Measurements from ENCODE around the gene PRELID3B.

Gene PRELID3B

GRCh38 chr20:59042151-59042795, at the start of gene PRELID3B:
Gene PRELID3B, minus strand, starts transcription at chr20:59042786. Its CDS starts 56 bp downstream, at chr20:59042730.
- H3K9ac ChIP-seq (ENCODE audit: low read length) = peak within 1 kb of the TSS; percentile 87
- peak within 1 kb of the TSS; percentile 25 for H3K27ac ChIP-seq (ENCODE audit: low read depth, low read length, poor library complexity, severe bottlenecking)
- H3K27me3 ChIP-seq (ENCODE audit: insufficient read depth, low read length) = no peaks in the 10 kb centered on the region
- TF ChIP-seq CTCF (IDR thresholded peaks at IDR 0.05; ENCODE audit: low read length) (no peak), EZH2 (IDR thresholded peaks at IDR 0.05; ENCODE audit: borderline replicate concordance, low read length) (no peak)
- H3K4me3 ChIP-seq (ENCODE audit: low read depth, low read length, poor library complexity, severe bottlenecking) = peak within 1 kb of the TSS; percentile 86
- H3K9me2 ChIP-seq (ENCODE audit: low read depth, low read length) = no peaks in the 10 kb centered on the region
- H2AFZ ChIP-seq (ENCODE audit: low read length) = no peak within 1 kb of the TSS
- H3K4me1 ChIP-seq (ENCODE audit: insufficient read depth, low read length, severe bottlenecking) = peaks cover 48% of the 10 kb centered on the region
- peak within 1 kb of the TSS; percentile 96 for H3K4me2 ChIP-seq (ENCODE audit: low read length)
- no peaks in the 10 kb centered on the region for H3F3A ChIP-seq (ENCODE audit: insufficient read depth, low read length)
- no peaks in the 10 kb centered on the region for H3K9me3 ChIP-seq (ENCODE audit: low read length)
- H3K36me3 ChIP-seq (ENCODE audit: insufficient read depth, low read length) = peaks cover 36% of the 10 kb centered on the region
- H4K20me1 ChIP-seq (ENCODE audit: insufficient read depth, low read length) = no peaks in the 10 kb centered on the region
- H3K79me2 ChIP-seq (ENCODE audit: insufficient read depth, low read length) = peaks cover 49% of the 10 kb centered on the region

GRCh38 chr20:59087829-59088433, 45.3 kb upstream of the PRELID3B start:
- Histone ChIP-seq H3K36me3 (ENCODE audit: insufficient read depth, low read length) (no peaks in the 10 kb centered on the region), H4K20me1 (ENCODE audit: insufficient read depth, low read length) (no peaks in the 10 kb centered on the region), H3K9ac (ENCODE audit: low read length) (no peak overlapping the region), H3K27ac (ENCODE audit: low read depth, low read length, poor library complexity, severe bottlenecking) (no peak overlapping the region), H3K4me1 (ENCODE audit: insufficient read depth, low read length, severe bottlenecking) (no peaks in the 10 kb centered on the region), H3K27me3 (ENCODE audit: insufficient read depth, low read length) (no peaks in the 10 kb centered on the region), H3K4me3 (ENCODE audit: low read depth, low read length, poor library complexity, severe bottlenecking) (no peak overlapping the region), H3K9me2 (ENCODE audit: low read depth, low read length) (no peaks in the 10 kb centered on the region), H3K79me2 (ENCODE audit: insufficient read depth, low read length) (no peaks in the 10 kb centered on the region), H3F3A (ENCODE audit: insufficient read depth, low read length) (no peaks in the 10 kb centered on the region), H3K4me2 (ENCODE audit: low read length) (no peak overlapping the region), H3K9me3 (ENCODE audit: low read length) (no peaks in the 10 kb centered on the region), H2AFZ (ENCODE audit: low read length) (no peak overlapping the region)
- TF ChIP-seq EZH2 (IDR thresholded peaks at IDR 0.05; ENCODE audit: borderline replicate concordance, low read length) (no peak), CTCF (IDR thresholded peaks at IDR 0.05; ENCODE audit: low read length) (peak; percentile 84)

GRCh38 chr20:59086923-59087322, 44.3 kb upstream of the PRELID3B start:
- H3K9me3 ChIP-seq (ENCODE audit: low read length) = no peaks in the 10 kb centered on the region
- no peak overlapping the region for H2AFZ ChIP-seq (ENCODE audit: low read length)
- no peaks in the 10 kb centered on the region for H3F3A ChIP-seq (ENCODE audit: insufficient read depth, low read length)
- H3K9me2 ChIP-seq (ENCODE audit: low read depth, low read length) = no peaks in the 10 kb centered on the region
- no peaks in the 10 kb centered on the region for H3K36me3 ChIP-seq (ENCODE audit: insufficient read depth, low read length)
- no peak overlapping the region for H3K27ac ChIP-seq (ENCODE audit: low read depth, low read length, poor library complexity, severe bottlenecking)
- no peak overlapping the region for H3K9ac ChIP-seq (ENCODE audit: low read length)
- TF ChIP-seq CTCF (IDR thresholded peaks at IDR 0.05; ENCODE audit: low read length) (no peak), EZH2 (IDR thresholded peaks at IDR 0.05; ENCODE audit: borderline replicate concordance, low read length) (no peak)
- no peak overlapping the region for H3K4me2 ChIP-seq (ENCODE audit: low read length)
- no peak overlapping the region for H3K4me3 ChIP-seq (ENCODE audit: low read depth, low read length, poor library complexity, severe bottlenecking)
- no peaks in the 10 kb centered on the region for H3K4me1 ChIP-seq (ENCODE audit: insufficient read depth, low read length, severe bottlenecking)
- no peaks in the 10 kb centered on the region for H4K20me1 ChIP-seq (ENCODE audit: insufficient read depth, low read length)
- no peaks in the 10 kb centered on the region for H3K27me3 ChIP-seq (ENCODE audit: insufficient read depth, low read length)
- H3K79me2 ChIP-seq (ENCODE audit: insufficient read depth, low read length) = no peaks in the 10 kb centered on the region
